Measurements from ENCODE around the gene TEX19. TPM values are rescaled to one million over a fixed set of nuclear protein-coding genes. Genes with fewer than 3 reads are reported as not detected.
A peak's percentile ranks its signal among the peaks of the same experiment; 100 is the strongest.

The TEX19 gene
- total and polyA plus RNA-seq, 8 donors, result not detected

DNA sequence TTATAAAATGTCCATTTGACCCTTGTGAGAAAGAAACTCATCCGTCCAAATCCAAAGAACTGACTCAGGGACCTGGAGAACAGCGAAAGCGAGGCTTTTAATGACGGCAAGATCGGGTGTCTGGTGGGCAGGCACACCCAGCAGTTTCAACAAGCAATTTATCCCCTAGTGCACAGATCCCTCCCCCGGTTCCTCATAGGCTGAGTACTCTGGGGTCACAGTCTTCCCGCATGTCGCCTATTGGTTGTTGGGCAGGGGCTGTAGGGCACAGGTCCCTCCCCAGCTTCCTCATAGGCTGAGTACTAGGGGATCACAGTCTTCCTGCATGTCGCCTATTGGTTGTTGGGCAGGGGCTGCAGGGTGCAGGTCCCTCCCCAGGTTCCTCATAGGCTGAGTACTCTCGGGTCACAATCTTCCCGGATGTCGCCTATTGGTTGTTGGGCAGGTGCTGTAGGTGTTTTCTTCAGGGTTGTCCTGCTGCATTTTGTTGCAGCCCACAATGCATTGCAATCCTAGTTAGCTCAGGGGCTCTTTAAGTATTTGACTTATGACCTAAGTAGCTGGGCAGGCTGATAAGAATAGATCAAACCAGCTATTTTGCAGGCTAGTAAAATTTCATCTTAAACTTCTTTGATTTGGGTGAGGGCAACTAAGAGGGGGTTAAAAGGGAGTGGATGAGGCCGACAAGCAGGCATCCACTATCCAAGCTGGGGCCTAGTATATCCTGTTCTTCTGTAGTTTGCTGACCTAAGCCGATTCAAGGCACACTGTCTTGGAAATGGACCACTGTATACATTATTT is 8.9 kb downstream of the TEX19 start:
- intact Hi-C loops (cut with DNase I), result no loop called here
- peaks cover 0 to 7% (median 0%) of the 10 kb centered on the region in 4 donors for H3K27me3 ChIP-seq
- 92 to 93% methylated on average over 14 of the region's 14 CpGs for WGBS, 2 donors
- no peaks in the 10 kb centered on the region for H3K36me3 ChIP-seq
- FAIRE-seq (no peak), DNase-seq (no peak), ATAC-seq (no peak)
- H3K27ac ChIP-seq, result no peak overlapping the region
- TF ChIP-seq, protein P1, sequence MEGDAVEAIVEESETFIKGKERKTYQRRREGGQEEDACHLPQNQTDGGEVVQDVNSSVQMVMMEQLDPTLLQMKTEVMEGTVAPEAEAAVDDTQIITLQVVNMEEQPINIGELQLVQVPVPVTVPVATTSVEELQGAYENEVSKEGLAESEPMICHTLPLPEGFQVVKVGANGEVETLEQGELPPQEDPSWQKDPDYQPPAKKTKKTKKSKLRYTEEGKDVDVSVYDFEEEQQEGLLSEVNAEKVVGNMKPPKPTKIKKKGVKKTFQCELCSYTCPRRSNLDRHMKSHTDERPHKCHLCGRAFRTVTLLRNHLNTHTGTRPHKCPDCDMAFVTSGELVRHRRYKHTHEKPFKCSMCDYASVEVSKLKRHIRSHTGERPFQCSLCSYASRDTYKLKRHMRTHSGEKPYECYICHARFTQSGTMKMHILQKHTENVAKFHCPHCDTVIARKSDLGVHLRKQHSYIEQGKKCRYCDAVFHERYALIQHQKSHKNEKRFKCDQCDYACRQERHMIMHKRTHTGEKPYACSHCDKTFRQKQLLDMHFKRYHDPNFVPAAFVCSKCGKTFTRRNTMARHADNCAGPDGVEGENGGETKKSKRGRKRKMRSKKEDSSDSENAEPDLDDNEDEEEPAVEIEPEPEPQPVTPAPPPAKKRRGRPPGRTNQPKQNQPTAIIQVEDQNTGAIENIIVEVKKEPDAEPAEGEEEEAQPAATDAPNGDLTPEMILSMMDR (IDR thresholded peaks at IDR 0.05), result no peak
- no peak overlapping the region for H3K4me3 ChIP-seq
- no peaks in the 10 kb centered on the region for H3K9me3 ChIP-seq
- H3K4me1 ChIP-seq, result peaks cover 0 to 10% (median 7%) of the 10 kb centered on the region in 3 donors

DNA sequence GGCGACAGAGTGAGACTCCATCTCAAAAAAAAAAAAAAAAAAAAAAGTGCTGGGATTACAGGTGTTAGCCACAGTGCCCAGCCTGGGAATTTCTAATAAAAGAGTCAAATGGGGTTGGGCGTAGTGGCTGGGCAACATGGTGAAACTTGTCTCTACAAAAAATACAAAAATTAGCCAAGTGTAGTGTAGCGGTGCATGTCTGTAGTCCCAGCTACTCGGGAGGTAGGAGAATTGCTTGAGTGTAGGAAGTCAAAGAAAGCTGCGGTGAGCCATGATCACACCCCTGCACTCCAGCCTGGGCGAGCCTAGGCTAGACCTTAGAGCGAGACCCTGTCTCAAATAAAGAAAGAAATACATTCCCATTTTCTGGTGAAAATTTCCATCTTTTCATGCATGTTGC is 10.2 kb downstream of the TEX19 start:
- ATAC-seq, result no peak
- Histone ChIP-seq H3K4me1 (peaks cover 0 to 10% (median 7%) of the 10 kb centered on the region in 3 donors), H3K27me3 (peaks cover 0 to 7% (median 0%) of the 10 kb centered on the region in 4 donors), H3K27ac (no peak overlapping the region), H3K9me3 (no peaks in the 10 kb centered on the region), H3K36me3 (no peaks in the 10 kb centered on the region), H3K4me3 (no peak overlapping the region)
- intact Hi-C loops (cut with DNase I), result no loop called here
- FAIRE-seq, result no peak
- DNase-seq, result no peak
- 91 to 92% methylated on average over 6 of the region's 7 CpGs for whole genome bisulfite sequencing, 2 donors
- TF ChIP-seq, protein P1 (IDR thresholded peaks at IDR 0.05), result no peak

DNA sequence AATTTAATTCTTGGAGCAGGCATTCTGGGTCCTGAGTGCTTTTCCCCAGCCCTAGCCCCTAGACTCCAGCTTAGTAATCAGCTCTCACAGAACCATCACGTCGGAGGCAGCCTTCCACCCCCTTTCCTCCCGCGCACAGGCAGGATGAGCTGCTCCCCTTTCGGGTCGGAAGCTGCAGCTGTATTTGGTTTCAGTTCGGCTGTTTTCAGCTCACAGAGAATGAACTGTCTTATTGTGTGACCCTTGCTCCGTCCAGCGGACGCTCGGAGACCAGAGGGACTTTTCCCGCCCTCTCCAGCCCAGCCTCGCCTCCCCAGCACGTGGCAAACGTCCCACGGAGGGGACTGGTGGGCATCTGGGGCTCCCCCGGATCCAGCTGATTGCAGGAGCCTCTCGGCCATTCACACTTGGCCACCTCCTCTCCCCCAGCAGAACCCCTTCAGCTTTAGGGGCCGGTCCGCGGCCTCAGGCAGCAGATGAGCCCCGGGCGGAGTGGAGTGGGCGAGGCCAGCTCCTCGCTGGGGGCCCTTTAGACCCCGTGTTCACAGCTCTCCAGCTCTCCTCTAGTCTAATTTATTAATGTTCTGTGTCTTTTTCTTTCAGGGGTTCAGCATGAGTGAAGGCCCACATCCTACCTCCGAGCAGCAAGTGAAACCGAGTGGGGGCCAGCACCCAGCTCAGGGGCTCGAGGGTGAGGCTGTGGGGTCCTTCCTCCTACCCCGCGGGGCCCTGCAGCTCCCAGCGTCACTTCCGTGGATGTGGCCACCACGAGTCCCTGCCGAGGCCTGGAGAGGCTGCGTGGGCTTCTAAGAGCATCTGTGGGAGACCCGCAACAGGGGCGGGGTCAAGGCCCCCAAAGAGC is 11.7 kb downstream of the TEX19 start:
- H3K4me1 ChIP-seq, result peaks cover 0 to 10% (median 7%) of the 10 kb centered on the region in 3 donors
- peak overlapping the region in 1 of 4 donors; percentile 47 for H3K4me3 ChIP-seq
- H3K9me3 ChIP-seq, result no peaks in the 10 kb centered on the region
- FAIRE-seq (no peak), DNase-seq (peak in 1 of 6 donors; percentile 62), ATAC-seq (peak in 2 of 4 donors; percentile 25 to 29)
- WGBS, 2 donors, result 36 to 37% methylated on average over 38 of the region's 38 CpGs
- TF ChIP-seq, protein P1 (IDR thresholded peaks at IDR 0.05), result no peak
- H3K36me3 ChIP-seq, result no peaks in the 10 kb centered on the region
- no peak overlapping the region for H3K27ac ChIP-seq
- intact Hi-C loops (cut with DNase I), result no loop called here
- H3K27me3 ChIP-seq, result peaks cover 0 to 7% (median 0%) of the 10 kb centered on the region in 4 donors

DNA sequence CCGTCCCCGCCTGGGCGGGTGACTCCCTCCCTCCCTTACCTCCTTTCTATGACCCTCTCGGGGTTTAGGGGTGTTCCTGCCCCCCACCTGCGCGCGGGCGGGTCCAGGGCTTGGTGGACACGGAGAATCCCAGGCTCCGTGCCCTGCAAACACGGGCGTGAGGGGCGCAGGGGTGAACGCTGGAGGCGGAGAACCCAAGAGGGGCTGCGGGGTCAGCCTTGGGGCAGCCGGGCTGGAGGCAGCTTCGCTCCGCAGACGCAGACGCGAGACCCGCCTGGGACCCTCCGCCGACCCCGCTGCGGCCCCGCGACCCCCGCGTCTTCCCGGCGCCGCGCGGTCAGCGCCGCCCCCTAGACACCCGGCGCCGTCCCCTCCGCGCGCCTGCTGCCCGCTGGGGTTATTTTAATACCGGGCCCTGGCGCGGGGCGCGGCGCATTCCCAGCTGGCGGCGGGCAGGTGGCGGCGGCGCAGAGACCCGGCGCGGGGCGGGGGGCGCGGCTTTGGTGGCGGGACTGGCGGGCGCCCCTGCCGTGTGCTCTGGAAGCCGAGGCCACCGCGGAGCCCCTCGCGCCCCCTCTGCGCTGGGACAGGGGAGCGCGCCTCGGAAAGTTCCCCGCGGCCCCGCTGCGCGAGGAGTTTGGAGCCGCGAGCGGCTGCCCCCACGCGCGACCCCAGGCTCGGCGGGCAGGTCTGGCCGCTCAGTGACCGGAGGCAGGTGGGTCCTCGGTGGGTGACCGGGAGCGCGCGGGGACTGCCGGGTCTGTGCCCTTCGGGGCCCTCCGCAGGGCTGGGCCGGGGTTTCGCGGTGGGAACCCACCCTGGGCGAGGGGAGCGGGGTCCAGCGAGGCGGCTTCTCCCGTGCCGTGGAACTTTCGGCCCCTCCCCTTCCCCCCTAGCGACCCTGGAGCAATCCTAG is 12.5 kb downstream of the TEX19 start, which contains the start of gene UTS2R:
Gene UTS2R (plus strand): TSS at position 433 of the 916 bp plus-strand sequence. CDS start 2,560 bp downstream, outside the sequence.
- intact Hi-C loops (cut with DNase I), result no loop called here
- no peak for FAIRE-seq
- 4 to 6% methylated on average over 55 to 109 of the region's 109 CpGs for WGBS, 2 donors
- Histone ChIP-seq H3K27ac (no peak within 1 kb of the TSS), H3K9me3 (no peaks in the 10 kb centered on the region), H3K27me3 (peaks cover 0 to 7% (median 0%) of the 10 kb centered on the region in 4 donors), H3K4me3 (peak within 1 kb of the TSS in 3 of 4 donors; percentile 14 to 47 (median 36)), H3K36me3 (no peaks in the 10 kb centered on the region), H3K4me1 (peaks cover 0 to 10% (median 7%) of the 10 kb centered on the region in 3 donors)
- TF ChIP-seq, protein P1 (IDR thresholded peaks at IDR 0.05), result no peak
- DNase-seq, result peak in 3 of 6 donors; percentile 40 to 76 (median 66)
- ATAC-seq, result peak in 3 of 4 donors; percentile 37 to 55 (median 50)

Measured in pancreas (tissue), 10 donors.